GM12878 (cell line): ENCODE results near the gene ISLR. TPM values are rescaled to one million over a fixed set of nuclear protein-coding genes. Genes with fewer than 3 reads are reported as not detected.

Experiments used
- CHD2 ChIP-seq: IDR thresholded peaks from 2 replicates; pipeline ENCODE4 v1.6.1; 2011; ENCODE audit warnings: low read depth, low read length, improper control_type of control experiment, borderline replicate concordance
- GATAD2B ChIP-seq: fragments of 450-650 bp; conservative IDR thresholded peaks from 2 replicates; pipeline ENCODE4 v1.6.1; 2017; ENCODE audit warnings: low read depth, mild to moderate bottlenecking, moderate library complexity
- MEF2B ChIP-seq: fragments of 450-650 bp; IDR thresholded peaks from 2 replicates; pipeline ENCODE4 v1.6.1; 2018; ENCODE audit warnings: mild to moderate bottlenecking, moderate library complexity; ENCODE audit not compliant: partially characterized antibody, poor library complexity, severe bottlenecking
- POLR2A ChIP-seq: IDR thresholded peaks from 2 replicates; pipeline ENCODE4 v1.6.1; 2011; ENCODE audit warnings: low read depth, mild to moderate bottlenecking, low read length
- RCOR1 ChIP-seq: conservative IDR thresholded peaks from 2 replicates; pipeline ENCODE4 v1.6.1; 2012; ENCODE audit warnings: low read depth, low read length, improper control_type of control experiment
- RUNX3 ChIP-seq: IDR thresholded peaks from 2 replicates; pipeline ENCODE4 v1.6.1; 2012; ENCODE audit warnings: low read length, inconsistent platforms
- SIN3A ChIP-seq: IDR thresholded peaks from 2 replicates; pipeline ENCODE4 v1.6.1; 2012; ENCODE audit warnings: low read depth, low read length, improper control_type of control experiment
- SKIL ChIP-seq: fragments of 450-650 bp; IDR thresholded peaks from 2 replicates; pipeline ENCODE4 v1.6.1; 2017; ENCODE audit warnings: mild to moderate bottlenecking, low read depth, inconsistent platforms; ENCODE audit not compliant: poor library complexity, severe bottlenecking
- SMC3 ChIP-seq: IDR thresholded peaks from 2 replicates; pipeline ENCODE4 v1.6.1; 2011; ENCODE audit warnings: low read length, improper control_type of control experiment, borderline replicate concordance
- SPI1 ChIP-seq: IDR thresholded peaks from 2 replicates; pipeline ENCODE4 v1.6.1; 2011; ENCODE audit warnings: low read depth, mild to moderate bottlenecking, low read length, moderate library complexity, borderline replicate concordance; ENCODE audit not compliant: insufficient read depth
- STAT1 ChIP-seq: fragments of 450-650 bp; conservative IDR thresholded peaks from 2 replicates; pipeline ENCODE4 v1.6.1; 2014; ENCODE audit warnings: antibody characterized with exemption, mild to moderate bottlenecking
- SUZ12 ChIP-seq: fragments of 200-600 bp; sonication (generic); IDR thresholded peaks from one replicate; pipeline ENCODE4 v1.6.1; 2018; ENCODE audit warnings: antibody characterized with exemption, mild to moderate bottlenecking; ENCODE audit not compliant: unreplicated experiment
- ZNF217 ChIP-seq: fragments of 450-650 bp; IDR thresholded peaks from 2 replicates; pipeline ENCODE4 v1.6.1; 2017; ENCODE audit warnings: antibody characterized with exemption, mild to moderate bottlenecking
- ZNF24 ChIP-seq: fragments of 450-650 bp; IDR thresholded peaks from 2 replicates; pipeline ENCODE4 v1.6.1; 2017; ENCODE audit warnings: antibody characterized with exemption, mild to moderate bottlenecking
- ZZZ3 ChIP-seq: IDR thresholded peaks from 2 replicates; pipeline ENCODE4 v1.6.1; 2011; ENCODE audit warnings: low read depth; ENCODE audit not compliant: control insufficient read depth, insufficient read length
- polyA plus RNA-seq, 11 experiments: library from polyadenylated mRNA; depleted of rRNA in 4 of 11; unstranded in 6 of 11; stranded (reverse) in 5 of 11; fragments of >200 nt; fragmentation: Nextera tagmentation in 4 of 11; fragmentation: Illumina TruSeq in 1 of 11; extraction: Ambion mirVana in 4 of 11; extraction: Trizol in 1 of 11; gene quantifications; 1 replicate in 1 of 11; 2 replicates in 10 of 11; pipeline versions ENCODE4 v1.2.1 to v1.2.3, GENCODE V29; 2011 to 2016; ENCODE audit warnings: inconsistent platforms in 2 of 11, missing spikeins in 2 of 11, low read depth in 1 of 11
- total RNA-seq, 4 experiments: library from RNA; depleted of rRNA in 3 of 4; stranded (reverse); fragments of >200 nt in 3 of 4; fragmentation: Illumina TruSeq in 1 of 4; extraction: Trizol in 1 of 4; gene quantifications; 2 replicates each; pipeline versions ENCODE4 v1.2.1 to v1.2.3, GENCODE V29; 2013 to 2021
- TF ChIP-seq, protein P1 (sequence below): IDR thresholded peaks from 2 replicates; pipeline ENCODE4 v1.6.1; 2012; ENCODE audit warnings: low read length, inconsistent platforms

ISLR gene
- total and polyA plus RNA-seq, 10 of the 15 experiments (the other 5 are each of a cell fraction or from before 2014, with no cell fraction given) = 0.03 to 1.8 (median 0.54) TPM

- no peak for TF ChIP-seq SKIL
- TF ChIP-seq RUNX3 = no peak
- TF ChIP-seq SIN3A = no peak
- no peak for TF ChIP-seq STAT1
- no peak for TF ChIP-seq SMC3
- TF ChIP-seq ZNF217 = no peak
- TF ChIP-seq GATAD2B = no peak
- TF ChIP-seq ZZZ3 = no peak
- no peak for TF ChIP-seq SUZ12
- TF ChIP-seq, protein P1, sequence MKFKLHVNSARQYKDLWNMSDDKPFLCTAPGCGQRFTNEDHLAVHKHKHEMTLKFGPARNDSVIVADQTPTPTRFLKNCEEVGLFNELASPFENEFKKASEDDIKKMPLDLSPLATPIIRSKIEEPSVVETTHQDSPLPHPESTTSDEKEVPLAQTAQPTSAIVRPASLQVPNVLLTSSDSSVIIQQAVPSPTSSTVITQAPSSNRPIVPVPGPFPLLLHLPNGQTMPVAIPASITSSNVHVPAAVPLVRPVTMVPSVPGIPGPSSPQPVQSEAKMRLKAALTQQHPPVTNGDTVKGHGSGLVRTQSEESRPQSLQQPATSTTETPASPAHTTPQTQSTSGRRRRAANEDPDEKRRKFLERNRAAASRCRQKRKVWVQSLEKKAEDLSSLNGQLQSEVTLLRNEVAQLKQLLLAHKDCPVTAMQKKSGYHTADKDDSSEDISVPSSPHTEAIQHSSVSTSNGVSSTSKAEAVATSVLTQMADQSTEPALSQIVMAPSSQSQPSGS = no peak
- peak; percentile 64; the same call in 1 of the 2 replicates for TF ChIP-seq SPI1
- TF ChIP-seq ZNF24 = peak; percentile 91
- no peak for TF ChIP-seq POLR2A
- TF ChIP-seq MEF2B = no peak
- no peak for TF ChIP-seq RCOR1
- no peak for TF ChIP-seq CHD2
Observed at GRCh38 chr15:74194572-74195559, 21.4 kb downstream of the ISLR start (continued).
